ENCODE results near the gene RRP8.

DNA sequence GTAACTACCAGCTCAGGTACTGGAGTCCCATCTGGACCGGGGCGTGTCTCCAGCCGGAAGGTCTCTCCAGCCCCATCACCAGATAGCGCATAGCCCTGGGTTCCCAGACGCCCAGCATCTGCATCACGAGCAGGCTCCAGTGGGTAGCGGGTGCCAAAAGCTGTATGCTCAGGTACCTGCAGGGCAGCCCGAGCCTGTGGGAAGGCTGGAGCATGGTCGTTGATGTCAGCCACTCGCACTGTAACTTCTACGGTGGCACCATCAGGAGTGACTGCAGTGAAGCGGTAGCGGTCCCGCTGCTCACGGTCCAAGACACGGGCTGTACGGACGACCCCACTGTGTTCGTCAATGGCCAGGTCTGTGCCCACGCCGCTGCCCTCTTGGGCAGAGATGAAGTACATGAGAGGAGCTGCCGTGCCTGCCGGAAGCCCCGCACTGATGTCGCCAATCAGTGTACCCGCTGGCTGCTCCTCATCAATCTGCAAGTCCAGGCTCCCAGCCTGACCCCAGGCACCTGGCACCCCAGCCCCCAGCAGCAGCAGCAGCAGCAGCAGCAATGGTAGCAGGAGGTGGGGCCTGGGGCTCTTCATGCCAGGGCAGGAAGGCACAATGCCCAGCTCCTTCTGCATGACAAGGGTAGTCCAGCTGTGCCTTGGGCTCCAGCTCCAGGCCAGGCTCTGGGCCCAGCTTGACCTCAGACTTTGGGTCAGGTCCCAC lies 37.7 kb upstream of the RRP8 start:
- no peak for TF ChIP-seq POLR2A (IDR thresholded peaks at IDR 0.05)
- TF ChIP-seq, protein P1, sequence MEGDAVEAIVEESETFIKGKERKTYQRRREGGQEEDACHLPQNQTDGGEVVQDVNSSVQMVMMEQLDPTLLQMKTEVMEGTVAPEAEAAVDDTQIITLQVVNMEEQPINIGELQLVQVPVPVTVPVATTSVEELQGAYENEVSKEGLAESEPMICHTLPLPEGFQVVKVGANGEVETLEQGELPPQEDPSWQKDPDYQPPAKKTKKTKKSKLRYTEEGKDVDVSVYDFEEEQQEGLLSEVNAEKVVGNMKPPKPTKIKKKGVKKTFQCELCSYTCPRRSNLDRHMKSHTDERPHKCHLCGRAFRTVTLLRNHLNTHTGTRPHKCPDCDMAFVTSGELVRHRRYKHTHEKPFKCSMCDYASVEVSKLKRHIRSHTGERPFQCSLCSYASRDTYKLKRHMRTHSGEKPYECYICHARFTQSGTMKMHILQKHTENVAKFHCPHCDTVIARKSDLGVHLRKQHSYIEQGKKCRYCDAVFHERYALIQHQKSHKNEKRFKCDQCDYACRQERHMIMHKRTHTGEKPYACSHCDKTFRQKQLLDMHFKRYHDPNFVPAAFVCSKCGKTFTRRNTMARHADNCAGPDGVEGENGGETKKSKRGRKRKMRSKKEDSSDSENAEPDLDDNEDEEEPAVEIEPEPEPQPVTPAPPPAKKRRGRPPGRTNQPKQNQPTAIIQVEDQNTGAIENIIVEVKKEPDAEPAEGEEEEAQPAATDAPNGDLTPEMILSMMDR (IDR thresholded peaks at IDR 0.05): no peak
